ENCODE data around the gene COX7C. TPM values are rescaled to one million over a fixed set of nuclear protein-coding genes. Genes with fewer than 3 reads are reported as not detected.
"Not testable (repeated sequence)": the region's sequence is repeated elsewhere in the genome, so short reads cannot be mapped to it uniquely, and the experiment has no call there.

COX7C gene
- total RNA-seq = 100 to 1,000 TPM; 701 to 738 TPM

DNA sequence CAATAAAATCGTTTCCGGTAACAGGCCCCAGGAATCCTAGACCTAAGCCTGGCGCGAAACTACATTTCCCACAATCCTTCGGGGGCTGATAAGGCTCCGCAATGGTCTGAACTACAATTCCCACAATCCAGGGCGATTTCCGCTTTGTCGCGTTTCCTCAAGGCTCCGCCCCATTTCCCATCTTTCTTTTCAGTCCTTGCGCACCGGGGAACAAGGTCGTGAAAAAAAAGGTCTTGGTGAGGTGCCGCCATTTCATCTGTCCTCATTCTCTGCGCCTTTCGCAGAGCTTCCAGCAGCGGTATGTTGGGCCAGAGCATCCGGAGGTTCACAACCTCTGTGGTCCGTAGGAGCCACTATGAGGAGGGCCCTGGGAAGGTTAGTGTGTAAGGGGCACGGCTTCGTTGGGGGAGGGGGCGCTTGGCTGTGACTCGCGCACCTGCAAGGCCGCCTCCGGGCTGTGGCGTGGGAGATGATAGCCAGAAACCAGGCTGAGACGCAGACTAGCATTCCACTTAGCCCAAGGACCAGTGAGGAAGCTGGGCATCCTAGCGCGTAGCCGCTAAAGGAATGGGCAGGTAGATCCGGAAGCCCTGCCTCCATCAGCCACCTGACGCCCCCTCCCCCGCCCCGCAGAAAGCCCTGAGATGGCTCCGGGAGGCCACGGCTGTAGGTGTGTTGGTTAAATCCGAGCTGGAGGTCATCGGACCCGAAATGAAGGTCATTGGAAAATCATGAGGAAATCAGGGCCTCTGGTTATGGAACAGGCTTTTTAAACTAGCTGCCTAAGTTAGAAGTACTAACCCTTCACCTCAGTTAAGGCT lies at the start of gene COX7C:
TSS of gene COX7C (plus strand) at position 186 of the 821 bp plus-strand sequence. CDS start at position 301, 115 bp downstream.
- peak; percentile 96 for DNase-seq
- Mint-ChIP-seq H3K27me3 (peaks cover 8% of the 10 kb centered on the region), H3K36me3 (ENCODE audit: low read depth) (peaks cover 55% of the 10 kb centered on the region), H3K27ac (peak within 1 kb of the TSS; percentile 100), H3K4me1 (ENCODE audit: low read depth) (peaks cover 20% of the 10 kb centered on the region), H3K9me3 (peaks cover 5% of the 10 kb centered on the region), H3K4me3 (peak within 1 kb of the TSS; percentile 100)
- TF ChIP-seq, protein P1, sequence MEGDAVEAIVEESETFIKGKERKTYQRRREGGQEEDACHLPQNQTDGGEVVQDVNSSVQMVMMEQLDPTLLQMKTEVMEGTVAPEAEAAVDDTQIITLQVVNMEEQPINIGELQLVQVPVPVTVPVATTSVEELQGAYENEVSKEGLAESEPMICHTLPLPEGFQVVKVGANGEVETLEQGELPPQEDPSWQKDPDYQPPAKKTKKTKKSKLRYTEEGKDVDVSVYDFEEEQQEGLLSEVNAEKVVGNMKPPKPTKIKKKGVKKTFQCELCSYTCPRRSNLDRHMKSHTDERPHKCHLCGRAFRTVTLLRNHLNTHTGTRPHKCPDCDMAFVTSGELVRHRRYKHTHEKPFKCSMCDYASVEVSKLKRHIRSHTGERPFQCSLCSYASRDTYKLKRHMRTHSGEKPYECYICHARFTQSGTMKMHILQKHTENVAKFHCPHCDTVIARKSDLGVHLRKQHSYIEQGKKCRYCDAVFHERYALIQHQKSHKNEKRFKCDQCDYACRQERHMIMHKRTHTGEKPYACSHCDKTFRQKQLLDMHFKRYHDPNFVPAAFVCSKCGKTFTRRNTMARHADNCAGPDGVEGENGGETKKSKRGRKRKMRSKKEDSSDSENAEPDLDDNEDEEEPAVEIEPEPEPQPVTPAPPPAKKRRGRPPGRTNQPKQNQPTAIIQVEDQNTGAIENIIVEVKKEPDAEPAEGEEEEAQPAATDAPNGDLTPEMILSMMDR (IDR thresholded peaks at IDR 0.05) = no peak
- intact Hi-C loops (cut with micrococcal nuclease) = no loop called here
- ChIA-PET CTCF (no interaction called here), POLR2A (interaction anchor here (1.1 kb wide), 1 partner anchor 23 kb away, joined by 3 read pairs; no protein-coding TSS in a partner anchor)
- ATAC-seq = peak; percentile 99

DNA sequence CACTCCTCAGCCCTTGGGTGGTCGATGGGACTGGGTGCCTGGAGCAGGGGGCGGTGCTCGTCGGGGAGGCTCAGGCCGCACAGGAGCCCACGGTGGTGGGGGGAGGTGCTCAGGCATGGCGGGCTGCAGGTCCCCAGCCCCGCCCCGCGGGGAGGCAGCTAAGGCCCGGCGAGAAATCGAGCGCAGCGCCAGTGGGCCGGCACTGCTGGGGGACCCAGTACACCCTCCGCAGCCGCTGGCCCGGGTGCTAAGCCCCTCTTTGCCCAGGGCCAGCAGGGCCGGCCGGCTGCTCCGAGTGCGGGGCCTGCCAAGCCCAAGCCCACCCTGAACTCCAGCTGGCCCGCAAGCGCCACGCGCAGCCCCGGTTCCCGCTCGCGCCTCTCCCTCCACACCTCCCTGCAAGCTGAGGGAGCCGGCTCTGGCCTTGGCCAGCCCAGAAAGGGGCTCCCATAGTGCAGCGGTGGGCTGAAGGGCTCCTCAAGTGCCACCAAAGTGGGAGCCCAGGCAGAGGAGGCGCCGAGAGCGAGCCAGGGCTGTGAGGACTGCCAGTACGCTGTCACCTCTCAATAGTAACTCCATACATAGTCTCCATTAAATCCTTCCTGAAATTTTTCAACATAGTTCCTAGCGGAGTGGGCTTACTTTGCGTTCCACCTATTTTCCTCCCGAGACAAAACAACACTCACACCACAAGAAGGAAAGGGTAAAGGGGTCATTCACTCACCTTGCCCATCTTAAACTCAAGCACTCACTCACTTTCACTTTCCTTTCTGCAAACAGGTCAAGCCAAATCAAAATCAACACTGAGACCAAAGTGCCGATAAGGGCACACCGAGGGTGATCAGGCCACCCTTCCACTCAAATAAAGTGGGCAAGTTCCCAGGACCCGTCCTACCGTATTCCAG lies 48.0 kb upstream of the COX7C start:
- ATAC-seq; H3K27ac Mint-ChIP-seq; H3K4me3 Mint-ChIP-seq; POLR2A ChIA-PET; H3K36me3 Mint-ChIP-seq (ENCODE audit: low read depth); CTCF ChIA-PET; H3K27me3 Mint-ChIP-seq; H3K4me1 Mint-ChIP-seq (ENCODE audit: low read depth); H3K9me3 Mint-ChIP-seq; intact Hi-C loops (cut with micrococcal nuclease); DNase-seq: not testable (repeated sequence)

- Mint-ChIP-seq H3K27ac (no peak overlapping the region), H3K4me3 (no peak overlapping the region), H3K4me1 (ENCODE audit: low read depth) (no peaks in the 10 kb centered on the region), H3K36me3 (ENCODE audit: low read depth) (no peaks in the 10 kb centered on the region), H3K9me3 (no peaks in the 10 kb centered on the region), H3K27me3 (no peaks in the 10 kb centered on the region)
- ChIA-PET CTCF (no interaction called here), POLR2A (no interaction called here)
- intact Hi-C loops (cut with micrococcal nuclease) = no loop called here
- TF ChIP-seq, protein P1 (IDR thresholded peaks at IDR 0.05) = no peak
- no peak for DNase-seq
- no peak for ATAC-seq
Observed at GRCh38 chr5:86570427-86571083, 47.2 kb upstream of the COX7C start.

DNA sequence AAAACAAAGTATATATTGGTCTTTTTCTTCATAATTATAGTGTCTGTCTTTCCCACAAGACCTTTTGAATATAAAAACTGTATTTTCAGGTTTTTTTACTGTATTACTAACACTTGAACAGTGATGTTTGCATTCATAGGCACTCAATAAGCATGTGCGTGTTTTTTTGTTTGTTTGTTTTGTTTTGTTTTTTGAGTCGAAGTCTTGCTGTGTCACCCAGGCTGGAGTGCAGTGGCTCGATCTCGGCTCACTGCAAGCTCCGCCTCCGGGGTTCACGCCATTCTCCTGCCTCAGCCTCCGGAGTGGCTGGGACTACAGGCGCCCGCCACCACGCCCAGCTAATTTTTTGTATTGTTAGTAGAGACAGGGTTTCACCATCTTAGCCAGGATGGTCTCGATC lies 46.6 kb upstream of the COX7C start:
- DNase-seq; CTCF ChIA-PET; H3K27ac Mint-ChIP-seq; H3K27me3 Mint-ChIP-seq; H3K4me1 Mint-ChIP-seq (ENCODE audit: low read depth); POLR2A ChIA-PET; H3K4me3 Mint-ChIP-seq; H3K9me3 Mint-ChIP-seq; H3K36me3 Mint-ChIP-seq (ENCODE audit: low read depth); intact Hi-C loops (cut with micrococcal nuclease); ATAC-seq: not testable (repeated sequence)

GRCh38 chr5:86572825-86573517 lies 44.8 kb upstream of the COX7C start:
- no peak overlapping the region for H3K4me3 Mint-ChIP-seq
- no peaks in the 10 kb centered on the region for H3K9me3 Mint-ChIP-seq
- POLR2A ChIA-PET = no interaction called here
- DNase-seq = no peak
- no peak for ATAC-seq
- H3K36me3 Mint-ChIP-seq (ENCODE audit: low read depth) = no peaks in the 10 kb centered on the region
- H3K4me1 Mint-ChIP-seq (ENCODE audit: low read depth) = no peaks in the 10 kb centered on the region
- H3K27me3 Mint-ChIP-seq = no peaks in the 10 kb centered on the region
- TF ChIP-seq, protein P1 (IDR thresholded peaks at IDR 0.05) = no peak
- intact Hi-C loops (cut with micrococcal nuclease) = no loop called here
- no peak overlapping the region for H3K27ac Mint-ChIP-seq
- CTCF ChIA-PET = no interaction called here

All from activated CD8-positive, alpha-beta T cell treated with anti-CD3 and anti-CD28 coated beads for 36 hours (primary cell).